A172 (cell line): Measurements from ENCODE around the gene ADAM17. TPM values are rescaled to one million over a fixed set of nuclear protein-coding genes. Genes with fewer than 3 reads are reported as not detected.

Experiments
- DNase-seq: peaks from one replicate; pipeline ENCODE4 v3.0.0-alpha.2; 2015; ENCODE audit warnings: low spot score
- total RNA-seq: library from RNA; depleted of rRNA; stranded (reverse); fragments of >200 nt; shearing (Covaris generic); gene quantifications from 2 replicates; pipeline ENCODE4 v1.2.3, GENCODE V29; 2014; rRNA removed

ADAM17 gene
- total RNA-seq, 1 experiment from 2014 or later, result 71.3 TPM

- no peak for DNase-seq
These were observed 83.1 kb downstream of the ADAM17 start for GRCh38 chr2:9472511-9472910.

GRCh38 chr2:9471206-9471605 lies 84.4 kb downstream of the ADAM17 start:
- no peak for DNase-seq

- DNase-seq, result no peak
These were observed 87.9 kb downstream of the ADAM17 start for GRCh38 chr2:9467687-9468086.

- no peak for DNase-seq
These were observed 89.4 kb downstream of the ADAM17 start for GRCh38 chr2:9466147-9466683.

GRCh38 chr2:9465170-9465569 lies 90.5 kb downstream of the ADAM17 start:
- DNase-seq, result no peak

GRCh38 chr2:9463698-9464034 lies 92.0 kb downstream of the ADAM17 start:
- peak; percentile 20 for DNase-seq

DNA sequence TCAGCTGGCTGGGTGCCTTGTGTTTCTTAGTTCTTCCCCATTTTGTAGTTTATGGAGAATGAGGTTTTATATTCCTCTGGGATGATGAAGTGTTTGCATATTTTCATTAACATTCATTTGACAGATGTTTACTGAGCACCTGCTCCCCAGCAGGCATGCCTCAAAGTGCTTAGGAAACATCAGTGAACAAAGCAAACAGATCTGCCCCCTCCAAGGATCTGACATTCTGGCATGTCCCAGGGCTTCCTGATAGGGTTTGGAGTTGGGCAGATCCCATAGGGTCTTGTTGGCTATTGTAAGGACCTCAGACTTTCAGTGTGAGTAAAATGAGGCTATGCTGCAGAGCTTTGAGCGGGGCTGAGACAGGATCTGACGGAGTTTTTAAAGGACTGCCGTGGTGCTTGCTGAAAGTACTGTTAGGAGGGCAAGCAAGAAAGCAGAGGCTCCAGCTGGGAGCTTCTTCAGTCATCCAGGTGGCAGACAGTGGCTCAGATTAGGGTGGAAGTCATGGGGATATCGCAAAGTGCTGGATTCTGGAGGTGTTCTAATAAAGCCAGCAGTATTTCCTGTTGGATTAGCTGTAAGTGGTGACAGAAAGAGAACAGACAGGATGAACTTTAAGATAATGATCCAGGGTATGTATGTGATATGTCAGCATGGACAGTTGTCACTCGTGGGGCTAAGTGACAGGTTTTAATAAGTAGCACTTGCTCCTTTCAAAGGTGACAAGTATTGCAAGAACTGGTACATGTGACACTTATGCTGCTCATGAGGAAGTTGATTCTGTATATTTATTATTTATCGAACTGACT lies 92.5 kb downstream of the ADAM17 start:
- DNase-seq, result no peak

DNA sequence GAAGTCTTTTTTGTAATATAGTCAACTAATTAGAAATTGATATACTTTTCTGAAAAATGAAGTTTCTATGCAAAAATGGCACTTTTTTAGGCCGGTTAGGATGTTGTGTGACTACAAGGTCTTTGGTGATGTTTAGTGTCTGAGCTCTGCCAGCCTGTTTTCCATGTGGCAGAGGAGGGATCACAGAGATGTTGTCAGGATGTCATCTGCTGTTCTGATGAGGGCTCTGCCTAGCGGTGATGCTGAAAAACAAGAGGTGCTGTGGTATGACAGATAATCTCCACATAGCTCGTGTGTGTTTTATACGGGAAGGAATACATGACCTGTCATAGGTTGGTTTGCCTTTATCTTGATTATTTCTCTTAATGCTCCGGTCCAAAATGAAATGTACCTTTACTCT lies 93.3 kb downstream of the ADAM17 start:
- no peak for DNase-seq

- DNase-seq, result no peak
These were observed 94.6 kb downstream of the ADAM17 start for GRCh38 chr2:9461079-9461478.

- no peak for DNase-seq
These were observed 95.1 kb downstream of the ADAM17 start for GRCh38 chr2:9460441-9461017.

DNA sequence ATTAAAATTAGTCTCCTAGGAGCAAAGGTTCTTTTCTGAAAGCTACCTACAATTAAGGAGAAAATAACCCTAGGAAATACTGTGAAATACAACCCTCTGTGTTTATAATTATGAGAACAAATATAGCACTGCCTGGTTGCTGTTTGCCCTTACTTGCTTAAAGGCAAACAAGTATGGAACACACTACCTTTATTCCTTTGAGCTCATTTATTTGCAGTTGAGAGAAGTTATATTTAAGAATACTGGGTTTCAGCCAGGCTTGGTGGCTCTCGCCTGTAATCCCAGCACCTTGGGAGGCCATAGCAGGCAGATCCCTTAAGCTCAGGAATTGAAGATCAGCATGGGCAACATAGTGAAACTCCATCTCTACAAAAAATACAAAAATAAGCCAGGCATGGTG lies 104.4 kb downstream of the ADAM17 start:
- DNase-seq, result no peak

- DNase-seq, result no peak
These were observed 110.5 kb downstream of the ADAM17 start for GRCh38 chr2:9445089-9445488.

GRCh38 chr2:9443526-9443925 lies 112.1 kb downstream of the ADAM17 start:
- no peak for DNase-seq

DNA sequence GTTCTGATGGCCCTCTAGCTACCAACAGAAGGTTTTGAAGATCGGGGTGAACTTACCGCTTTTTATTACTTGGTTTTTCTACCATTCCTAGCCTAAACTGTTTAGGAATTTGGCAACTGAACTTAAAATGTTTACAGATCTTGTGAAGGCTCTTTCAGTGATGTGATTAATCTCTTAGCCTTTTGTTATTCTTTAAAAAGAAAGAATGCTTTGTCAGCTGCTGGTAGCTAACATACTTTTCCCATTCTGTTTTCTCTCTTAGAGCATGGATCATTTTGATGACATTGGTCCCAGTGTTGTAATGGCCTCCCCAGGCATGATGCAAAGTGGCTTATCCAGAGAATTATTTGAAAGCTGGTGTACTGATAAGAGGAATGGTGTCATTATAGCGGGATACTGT lies 114.1 kb downstream of the ADAM17 start:
- no peak for DNase-seq

GRCh38 chr2:9440058-9440727 lies 115.4 kb downstream of the ADAM17 start:
- no peak for DNase-seq

GRCh38 chr2:9439536-9439935 lies 116.1 kb downstream of the ADAM17 start:
- no peak for DNase-seq

Other genes with a start within 250 kb of the ADAM17 start
- gene ITGB1BP1, start 132.3 kb downstream of the ADAM17 start, total RNA-seq, result 93.1 and 115 TPM in 2 replicates
- gene CPSF3, start 132.2 kb downstream of the ADAM17 start, total RNA-seq, result 104 and 112 TPM in 2 replicates
- 23.4 and 36.0 TPM in 2 replicates for gene IAH1, start 81.3 kb downstream of the ADAM17 start, total RNA-seq
- gene YWHAQ, start 75.2 kb upstream of the ADAM17 start, total RNA-seq, result 746 and 807 TPM in 2 replicates